GM12891 (cell line): ENCODE measurements around the gene FAM47E.

Source experiments
- PAX5 ChIP-seq: IDR thresholded peaks from 2 replicates; pipeline ENCODE4 v1.6.1; 2011; ENCODE audit warnings: low read length, moderate library complexity, mild to moderate bottlenecking; ENCODE audit not compliant: insufficient read depth, severe bottlenecking
- POLR2A ChIP-seq: IDR thresholded peaks from 2 replicates; pipeline ENCODE4 v1.6.1; 2011; ENCODE audit warnings: low read depth, low read length, control low read depth
- POLR2AphosphoS5 ChIP-seq: IDR thresholded peaks from 2 replicates; pipeline ENCODE4 v1.6.1; 2011; ENCODE audit warnings: low read depth, low read length, control low read depth
- POU2F2 ChIP-seq: IDR thresholded peaks from 2 replicates; pipeline ENCODE4 v1.6.1; 2011; ENCODE audit warnings: low read depth, mild to moderate bottlenecking, control low read depth, low read length, moderate library complexity
- TAF1 ChIP-seq: IDR thresholded peaks from 2 replicates; pipeline ENCODE4 v1.6.1; 2011; ENCODE audit warnings: low read depth, low read length, control low read depth

- TF ChIP-seq TAF1 (no peak), POLR2AphosphoS5 (no peak), POLR2A (no peak), PAX5 (no peak), POU2F2 (no peak)
These were observed 41.1 kb upstream of the FAM47E start for GRCh38 chr4:76210452-76210851.
